Keratinocyte (primary cell): ENCODE measurements around the gene LINC01488.

Experiments
- EZH2 ChIP-seq: IDR thresholded peaks from one replicate; pipeline ENCODE4 v1.6.1; 2012; ENCODE audit warnings: inconsistent platforms, mild to moderate bottlenecking, low read length, moderate library complexity
- TF ChIP-seq, protein P1 (sequence below), 3 experiments: IDR thresholded peaks in 1 of 3; conservative IDR thresholded peaks in 1 of 3; optimal IDR thresholded peaks in 1 of 3; 2 replicates in 2 of 3; 3 replicates in 1 of 3; pipeline versions ENCODE3 to v1.5.1; 2011; ENCODE audit warnings: low read length in 3 of 3, mild to moderate bottlenecking in 3 of 3, moderate library complexity in 2 of 3, control low read depth in 1 of 3, inconsistent platforms in 1 of 3; ENCODE audit not compliant: insufficient read depth in 2 of 3; ENCODE audit errors: extremely low read depth in 1 of 3

- TF ChIP-seq, protein P1, sequence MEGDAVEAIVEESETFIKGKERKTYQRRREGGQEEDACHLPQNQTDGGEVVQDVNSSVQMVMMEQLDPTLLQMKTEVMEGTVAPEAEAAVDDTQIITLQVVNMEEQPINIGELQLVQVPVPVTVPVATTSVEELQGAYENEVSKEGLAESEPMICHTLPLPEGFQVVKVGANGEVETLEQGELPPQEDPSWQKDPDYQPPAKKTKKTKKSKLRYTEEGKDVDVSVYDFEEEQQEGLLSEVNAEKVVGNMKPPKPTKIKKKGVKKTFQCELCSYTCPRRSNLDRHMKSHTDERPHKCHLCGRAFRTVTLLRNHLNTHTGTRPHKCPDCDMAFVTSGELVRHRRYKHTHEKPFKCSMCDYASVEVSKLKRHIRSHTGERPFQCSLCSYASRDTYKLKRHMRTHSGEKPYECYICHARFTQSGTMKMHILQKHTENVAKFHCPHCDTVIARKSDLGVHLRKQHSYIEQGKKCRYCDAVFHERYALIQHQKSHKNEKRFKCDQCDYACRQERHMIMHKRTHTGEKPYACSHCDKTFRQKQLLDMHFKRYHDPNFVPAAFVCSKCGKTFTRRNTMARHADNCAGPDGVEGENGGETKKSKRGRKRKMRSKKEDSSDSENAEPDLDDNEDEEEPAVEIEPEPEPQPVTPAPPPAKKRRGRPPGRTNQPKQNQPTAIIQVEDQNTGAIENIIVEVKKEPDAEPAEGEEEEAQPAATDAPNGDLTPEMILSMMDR (optimal IDR thresholded peaks at IDR 0.05 in 1 of 3, IDR thresholded peaks at IDR 0.05 in 1 of 3, conservative IDR thresholded peaks at IDR 0.05 in 1 of 3; ENCODE audit: extremely low read depth in 1 of 3, insufficient read depth in 2 of 3, low read length in 3 of 3), result no peak
- TF ChIP-seq EZH2, result no peak
These were observed 5.4 kb downstream of the LINC01488 start for GRCh38 chr11:69486773-69487291.
